CD14-positive monocyte (primary cell): ENCODE measurements around the gene MC3R. TPM values are rescaled to one million over a fixed set of nuclear protein-coding genes. Genes with fewer than 3 reads are reported as not detected.

Experiments
- DNase-seq, 3 donors: peaks; one replicate each; pipeline ENCODE4 v3.0.0-alpha.2; 2011 to 2022
- H2AFZ ChIP-seq: 2 replicates; pipeline ENCODE4 v1.6.0; 2012; ENCODE audit warnings: mild to moderate bottlenecking, low read depth, low read length, inconsistent platforms; ENCODE audit not compliant: insufficient read depth, poor library complexity, severe bottlenecking
- H3K27ac ChIP-seq, 2 donors: 1 replicate in 1 of 2; 2 replicates in 1 of 2; pipeline ENCODE4 v1.5.1; 2012 to 2013; ENCODE audit warnings: low read length in 2 of 2, control low read depth in 1 of 2, inconsistent platforms in 1 of 2, low read depth in 1 of 2, mild to moderate bottlenecking in 1 of 2
- H3K27me3 ChIP-seq, 2 donors: one replicate each; pipeline versions ENCODE4 v1.6.0 to v1.6.1; 2011 to 2013; ENCODE audit warnings: low read length in 2 of 2; ENCODE audit not compliant: control insufficient read depth in 2 of 2, insufficient read depth in 2 of 2
- H3K36me3 ChIP-seq, 2 donors: replicated peaks in 1 of 2; 1 replicate in 1 of 2; 2 replicates in 1 of 2; pipeline versions ENCODE4 v1.5.1 to v1.6.1; 2012 to 2013; ENCODE audit warnings: low read length in 2 of 2, control low read depth in 1 of 2, inconsistent platforms in 1 of 2, mild to moderate bottlenecking in 1 of 2; ENCODE audit not compliant: insufficient read depth in 2 of 2, control insufficient read depth in 1 of 2
- H3K4me1 ChIP-seq, 2 donors: 1 replicate in 1 of 2; 2 replicates in 1 of 2; pipeline versions ENCODE4 v1.5.1 to v1.6.1; 2012 to 2013; ENCODE audit warnings: low read length in 2 of 2, control low read depth in 1 of 2, inconsistent platforms in 1 of 2, mild to moderate bottlenecking in 1 of 2, moderate library complexity in 1 of 2; ENCODE audit not compliant: insufficient read depth in 2 of 2, control insufficient read depth in 1 of 2
- H3K4me2 ChIP-seq: replicated peaks from 2 replicates; pipeline ENCODE3; 2012; ENCODE audit warnings: low read length, moderate library complexity, mild to moderate bottlenecking; ENCODE audit not compliant: poor library complexity, severe bottlenecking; ENCODE audit errors: extremely low read depth
- H3K4me3 ChIP-seq, 3 experiments: fragments of 200-600 bp in 1 of 3; sonication (generic) in 1 of 3; replicated peaks in 1 of 3; 1 replicate in 2 of 3; 2 replicates in 1 of 3; pipeline ENCODE4 v1.5.1; 2011 to 2013; ENCODE audit warnings: low read length in 3 of 3, mild to moderate bottlenecking in 3 of 3, control low read depth in 2 of 3, low read depth in 2 of 3, inconsistent platforms in 1 of 3, moderate library complexity in 1 of 3
- H3K79me2 ChIP-seq: 2 replicates; pipeline ENCODE4 v1.6.0; 2012; ENCODE audit warnings: mild to moderate bottlenecking, control low read depth, inconsistent platforms, low read length, moderate library complexity; ENCODE audit not compliant: insufficient read depth
- H3K9ac ChIP-seq: 2 replicates; pipeline ENCODE4 v1.6.0; 2017; ENCODE audit warnings: low read length, mild to moderate bottlenecking; ENCODE audit not compliant: insufficient read depth, poor library complexity, severe bottlenecking
- H3K9me3 ChIP-seq, 2 donors: replicated peaks in 1 of 2; 1 replicate in 1 of 2; 2 replicates in 1 of 2; pipeline versions ENCODE4 v1.5.1 to v1.6.1; 2012 to 2013; ENCODE audit warnings: low read length in 2 of 2, control low read depth in 1 of 2; ENCODE audit not compliant: control insufficient read depth in 1 of 2, insufficient read depth in 1 of 2
- H4K20me1 ChIP-seq: 2 replicates; pipeline ENCODE4 v1.6.0; 2012; ENCODE audit warnings: mild to moderate bottlenecking, low read length, control low read depth, moderate library complexity; ENCODE audit not compliant: insufficient read depth
- H3K27ac Mint-ChIP-seq, 7 donors: one replicate each; pipeline ENCODE4 v1.8.0; 2020; ENCODE audit warnings: mild to moderate bottlenecking in 7 of 7, mixed read lengths in 7 of 7, moderate library complexity in 6 of 7, inconsistent platforms in 2 of 7
- H3K27me3 Mint-ChIP-seq, 3 donors: one replicate each; pipeline ENCODE4 v1.8.0; 2021 to 2022; ENCODE audit warnings: low read depth in 3 of 3, mild to moderate bottlenecking in 3 of 3, mixed read lengths in 3 of 3, moderate library complexity in 3 of 3, inconsistent platforms in 1 of 3
- H3K36me3 Mint-ChIP-seq, 2 donors: one replicate each; pipeline ENCODE4 v1.8.0; 2020; ENCODE audit warnings: mixed read lengths in 2 of 2, inconsistent platforms in 1 of 2, mild to moderate bottlenecking in 1 of 2
- H3K4me1 Mint-ChIP-seq: one replicate; pipeline ENCODE4 v1.8.0; 2020; ENCODE audit warnings: mild to moderate bottlenecking, mixed read lengths
- H3K4me3 Mint-ChIP-seq, 2 donors: one replicate each; pipeline ENCODE4 v1.8.0; 2020; ENCODE audit warnings: mild to moderate bottlenecking in 2 of 2, mixed read lengths in 2 of 2, moderate library complexity in 1 of 2
- H3K9me3 Mint-ChIP-seq, 7 donors: one replicate each; pipeline ENCODE4 v1.8.0; 2020 to 2022; ENCODE audit warnings: mixed read lengths in 7 of 7, mild to moderate bottlenecking in 6 of 7, moderate library complexity in 6 of 7, inconsistent platforms in 2 of 7
- CTCF ChIP-seq: fragments of 200-600 bp; IDR thresholded peaks from one replicate; pipeline ENCODE4 v1.8.0; 2022; ENCODE audit warnings: antibody characterized with exemption, mild to moderate bottlenecking
- WGBS: methylation state at CpG from one replicate; pipeline ENCODE4 v1.1.5; 2013; ENCODE audit warnings: missing lambda C conversion rate; ENCODE audit not compliant: insufficient coverage; 5-methylcytosine and 5-hydroxymethylcytosine counted together
- intact Hi-C, 2 donors: fragments of 100-400 bp; cut with micrococcal nuclease; formaldehyde crosslinking; loops; one replicate each; pipeline versions ENCODE4 v1.15.0 to v1.15.1; 2023
- polyA plus RNA-seq, 3 donors: library from polyadenylated mRNA; depleted of rRNA in 1 of 3; unstranded in 2 of 3; stranded (reverse) in 1 of 3; fragments of 300-500 nt in 2 of 3; fragments of >200 nt in 1 of 3; fragmentation: Illumina TruSeq in 2 of 3; gene quantifications; 1 replicate in 2 of 3; 2 replicates in 1 of 3; pipeline ENCODE4 v1.2.3, GENCODE V29; 2012 to 2021

The MC3R gene
- polyA plus RNA-seq, 3 donors = not detected

GRCh38 chr20:56229812-56230211 lies 18.7 kb upstream of the MC3R start:
- Histone ChIP-seq H3K27me3 (no peaks in the 10 kb centered on the region), H3K79me2 (no peaks in the 10 kb centered on the region), H3K27ac (no peak overlapping the region), H3K9ac (no peak overlapping the region), H3K4me2 (no peak overlapping the region), H3K36me3 (no peaks in the 10 kb centered on the region), H3K4me3 (no peak overlapping the region), H2AFZ (no peak overlapping the region), H3K9me3 (peaks cover 0 to 12% of the 10 kb centered on the region in 2 donors), H3K4me1 (no peaks in the 10 kb centered on the region), H4K20me1 (no peaks in the 10 kb centered on the region)
- Mint-ChIP-seq H3K36me3 (no peaks in the 10 kb centered on the region), H3K4me3 (no peak overlapping the region), H3K27me3 (peaks cover 0 to 5% (median 0%) of the 10 kb centered on the region in 3 donors), H3K4me1 (no peaks in the 10 kb centered on the region), H3K9me3 (peaks cover 0 to 13% (median 8%) of the 10 kb centered on the region in 7 donors), H3K27ac (no peak overlapping the region)
- no peak for DNase-seq
- intact Hi-C loops = no loop called here
- TF ChIP-seq CTCF = no peak

- Histone ChIP-seq H3K4me1 (no peaks in the 10 kb centered on the region), H3K9ac (no peak overlapping the region), H3K4me3 (no peak overlapping the region), H3K79me2 (no peaks in the 10 kb centered on the region), H3K9me3 (peaks cover 0 to 24% of the 10 kb centered on the region in 2 donors), H4K20me1 (no peaks in the 10 kb centered on the region), H2AFZ (no peak overlapping the region), H3K4me2 (no peak overlapping the region), H3K36me3 (no peaks in the 10 kb centered on the region), H3K27ac (no peak overlapping the region), H3K27me3 (no peaks in the 10 kb centered on the region)
- Mint-ChIP-seq H3K9me3 (peaks cover 4 to 29% (median 13%) of the 10 kb centered on the region in 7 donors), H3K27ac (no peak overlapping the region), H3K4me3 (no peak overlapping the region), H3K4me1 (no peaks in the 10 kb centered on the region), H3K36me3 (no peaks in the 10 kb centered on the region), H3K27me3 (peaks cover 0 to 3% (median 3%) of the 10 kb centered on the region in 3 donors)
- no peak for DNase-seq
- WGBS = no CpG with 5 or more reads among the region's 3 CpGs
- TF ChIP-seq CTCF = no peak
- intact Hi-C loops = no loop called here
These were observed 14.4 kb upstream of the MC3R start for GRCh38 chr20:56234110-56234509.
